ENCODE data around the gene TRIM25. TPM values are rescaled to one million over a fixed set of nuclear protein-coding genes. Genes with fewer than 3 reads are reported as not detected.

TRIM25 gene
- total RNA-seq, 1 experiment from 2014 or later = 107 TPM

DNA sequence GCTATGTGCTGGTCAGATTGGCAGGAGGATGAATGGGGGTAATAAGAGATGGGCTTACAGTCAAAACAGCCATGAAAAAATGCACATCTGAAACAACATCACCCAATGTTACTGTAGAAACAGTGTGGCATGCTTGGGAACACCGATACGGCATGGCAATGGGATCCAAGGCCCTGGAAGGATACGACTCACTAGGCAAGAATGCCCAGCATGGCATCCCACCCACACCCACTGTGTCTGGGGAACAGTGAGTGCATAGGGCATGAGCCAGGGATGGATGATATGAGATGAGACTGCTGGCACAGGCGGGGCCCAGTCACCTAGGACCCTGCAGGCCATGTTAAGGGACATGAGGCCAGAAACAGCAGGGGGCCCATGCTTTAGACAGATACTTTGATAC, 11.5 kb downstream of the TRIM25 start:
- Mint-ChIP-seq H3K36me3 (ENCODE audit: insufficient read depth, unreplicated experiment) (peaks cover 73% of the 10 kb centered on the region), H3K27ac (ENCODE audit: unreplicated experiment) (no peak overlapping the region), H3K27me3 (ENCODE audit: unreplicated experiment) (no peaks in the 10 kb centered on the region), H3K9me3 (ENCODE audit: low read depth, unreplicated experiment) (peaks cover 4% of the 10 kb centered on the region), H3K4me3 (ENCODE audit: low read depth, unreplicated experiment) (no peak overlapping the region), H3K4me1 (ENCODE audit: low read depth, unreplicated experiment) (peaks cover 31% of the 10 kb centered on the region)
- DNase-seq = no peak
- BruUV-seq (replicated peaks) = no TSS peak
- intact Hi-C loops (cut with micrococcal nuclease; ENCODE audit: unreplicated experiment) = no loop called here
- TF ChIP-seq, protein P1, sequence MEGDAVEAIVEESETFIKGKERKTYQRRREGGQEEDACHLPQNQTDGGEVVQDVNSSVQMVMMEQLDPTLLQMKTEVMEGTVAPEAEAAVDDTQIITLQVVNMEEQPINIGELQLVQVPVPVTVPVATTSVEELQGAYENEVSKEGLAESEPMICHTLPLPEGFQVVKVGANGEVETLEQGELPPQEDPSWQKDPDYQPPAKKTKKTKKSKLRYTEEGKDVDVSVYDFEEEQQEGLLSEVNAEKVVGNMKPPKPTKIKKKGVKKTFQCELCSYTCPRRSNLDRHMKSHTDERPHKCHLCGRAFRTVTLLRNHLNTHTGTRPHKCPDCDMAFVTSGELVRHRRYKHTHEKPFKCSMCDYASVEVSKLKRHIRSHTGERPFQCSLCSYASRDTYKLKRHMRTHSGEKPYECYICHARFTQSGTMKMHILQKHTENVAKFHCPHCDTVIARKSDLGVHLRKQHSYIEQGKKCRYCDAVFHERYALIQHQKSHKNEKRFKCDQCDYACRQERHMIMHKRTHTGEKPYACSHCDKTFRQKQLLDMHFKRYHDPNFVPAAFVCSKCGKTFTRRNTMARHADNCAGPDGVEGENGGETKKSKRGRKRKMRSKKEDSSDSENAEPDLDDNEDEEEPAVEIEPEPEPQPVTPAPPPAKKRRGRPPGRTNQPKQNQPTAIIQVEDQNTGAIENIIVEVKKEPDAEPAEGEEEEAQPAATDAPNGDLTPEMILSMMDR (IDR thresholded peaks at IDR 0.05; ENCODE audit: unreplicated experiment) = no peak
- CTCF ChIA-PET = no interaction called here

DNA sequence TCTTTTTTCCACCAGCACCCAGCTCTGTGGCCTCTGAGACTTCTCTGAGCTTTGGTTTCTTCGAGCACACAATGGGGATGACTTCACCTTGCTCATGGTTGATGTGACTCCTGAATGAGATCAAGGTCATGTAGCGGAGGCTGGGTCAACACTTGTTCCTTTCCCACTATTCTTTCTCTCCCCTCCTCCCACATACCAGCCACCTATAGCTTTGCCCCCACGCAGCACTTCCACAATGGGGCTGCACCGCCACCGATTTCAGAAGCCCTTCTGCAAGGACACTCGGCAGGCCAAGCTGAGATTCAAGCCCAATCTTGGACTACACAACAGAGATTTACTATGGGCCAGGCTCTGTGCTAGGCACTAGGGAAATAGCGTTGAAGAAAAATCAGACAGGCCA, 14.4 kb downstream of the TRIM25 start:
- Mint-ChIP-seq H3K27me3 (ENCODE audit: unreplicated experiment) (no peaks in the 10 kb centered on the region), H3K27ac (ENCODE audit: unreplicated experiment) (no peak overlapping the region), H3K4me3 (ENCODE audit: low read depth, unreplicated experiment) (no peak overlapping the region), H3K9me3 (ENCODE audit: low read depth, unreplicated experiment) (peaks cover 4% of the 10 kb centered on the region), H3K36me3 (ENCODE audit: insufficient read depth, unreplicated experiment) (peaks cover 80% of the 10 kb centered on the region), H3K4me1 (ENCODE audit: low read depth, unreplicated experiment) (peaks cover 35% of the 10 kb centered on the region)
- CTCF ChIA-PET = no interaction called here
- BruUV-seq (replicated peaks) = no TSS peak
- no peak for DNase-seq
- TF ChIP-seq, protein P1 (IDR thresholded peaks at IDR 0.05; ENCODE audit: unreplicated experiment) = no peak
- intact Hi-C loops (cut with micrococcal nuclease; ENCODE audit: unreplicated experiment) = no loop called here

DNA sequence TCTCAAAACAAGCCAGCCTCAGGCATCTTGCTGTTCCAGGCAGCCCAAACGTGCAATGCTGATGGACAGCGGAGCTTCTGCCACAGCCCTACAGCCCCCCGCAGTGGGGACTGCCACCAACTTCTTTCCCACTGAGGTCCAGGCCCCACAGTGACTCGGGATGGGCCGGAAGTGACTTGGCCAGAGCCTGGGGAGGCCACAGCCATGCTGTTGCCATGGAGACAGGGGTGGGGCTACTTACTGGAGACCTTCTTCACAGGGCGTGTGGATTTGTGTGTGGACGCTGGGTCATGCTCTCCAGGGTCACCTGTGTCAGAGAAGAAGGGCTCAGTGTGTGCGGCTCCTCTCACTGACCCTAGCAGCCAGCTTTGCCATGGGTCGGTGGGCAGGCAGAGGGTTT, 15.0 kb downstream of the TRIM25 start:
- no peak overlapping the region for H3K4me3 Mint-ChIP-seq (ENCODE audit: low read depth, unreplicated experiment)
- BruUV-seq (replicated peaks) = no TSS peak
- no peak for DNase-seq
- intact Hi-C loops (cut with micrococcal nuclease; ENCODE audit: unreplicated experiment) = no loop called here
- peaks cover 77% of the 10 kb centered on the region for H3K36me3 Mint-ChIP-seq (ENCODE audit: insufficient read depth, unreplicated experiment)
- no peaks in the 10 kb centered on the region for H3K27me3 Mint-ChIP-seq (ENCODE audit: unreplicated experiment)
- H3K4me1 Mint-ChIP-seq (ENCODE audit: low read depth, unreplicated experiment) = peaks cover 30% of the 10 kb centered on the region
- TF ChIP-seq, protein P1 (IDR thresholded peaks at IDR 0.05; ENCODE audit: unreplicated experiment) = no peak
- H3K9me3 Mint-ChIP-seq (ENCODE audit: low read depth, unreplicated experiment) = no peaks in the 10 kb centered on the region
- CTCF ChIA-PET = no interaction called here
- no peak overlapping the region for H3K27ac Mint-ChIP-seq (ENCODE audit: unreplicated experiment)

DNA sequence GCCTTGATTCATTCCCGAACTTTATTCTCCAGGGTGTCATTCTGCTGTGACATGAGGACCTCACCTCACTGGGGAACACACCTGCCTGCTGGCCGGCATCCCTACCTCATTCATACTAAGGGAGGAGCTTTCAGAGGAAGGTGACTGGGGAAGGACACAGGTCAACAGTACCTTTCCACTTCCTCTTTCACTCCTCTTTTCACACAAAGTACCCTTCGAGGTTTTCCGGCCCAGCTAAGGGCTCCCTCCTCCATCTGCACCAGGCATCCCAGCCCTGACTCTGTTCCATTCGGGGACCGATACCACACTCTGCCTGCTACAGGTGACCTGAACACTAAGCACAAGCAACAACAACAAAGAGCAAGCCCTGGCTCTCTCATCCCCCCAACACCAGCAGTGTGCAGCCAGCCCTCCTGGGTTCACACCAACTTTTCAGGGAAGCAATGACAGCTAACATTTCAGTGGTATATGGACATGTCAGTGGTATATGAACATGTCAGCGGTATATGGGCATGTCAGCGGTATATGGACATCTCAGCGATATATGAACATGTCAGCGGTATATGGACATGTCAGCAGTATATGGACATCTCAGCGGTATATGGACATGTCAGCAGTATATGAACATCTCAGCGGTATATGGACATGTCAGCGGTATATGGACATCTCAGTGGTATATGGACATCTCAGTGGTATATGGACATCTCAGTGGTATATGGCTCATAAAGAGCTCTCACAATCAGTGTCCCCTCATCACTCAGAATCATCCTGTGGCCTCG, 16.0 kb downstream of the TRIM25 start:
- BruUV-seq (replicated peaks) = no TSS peak
- intact Hi-C loops (cut with micrococcal nuclease; ENCODE audit: unreplicated experiment) = no loop called here
- peak overlapping the region; percentile 51 for H3K27ac Mint-ChIP-seq (ENCODE audit: unreplicated experiment)
- H3K27me3 Mint-ChIP-seq (ENCODE audit: unreplicated experiment) = no peaks in the 10 kb centered on the region
- peak overlapping the region; percentile 19 for H3K4me3 Mint-ChIP-seq (ENCODE audit: low read depth, unreplicated experiment)
- H3K4me1 Mint-ChIP-seq (ENCODE audit: low read depth, unreplicated experiment) = peaks cover 28% of the 10 kb centered on the region
- no peak for DNase-seq
- H3K36me3 Mint-ChIP-seq (ENCODE audit: insufficient read depth, unreplicated experiment) = peaks cover 80% of the 10 kb centered on the region
- CTCF ChIA-PET = no interaction called here
- TF ChIP-seq, protein P1 (IDR thresholded peaks at IDR 0.05; ENCODE audit: unreplicated experiment) = no peak
- H3K9me3 Mint-ChIP-seq (ENCODE audit: low read depth, unreplicated experiment) = peaks cover under 1% of the 10 kb centered on the region
